NOMO-1 treated with dmso at 0.1 percent for 144 hours (cell line): Measurements from ENCODE around the gene RAPGEF2.
"Not testable (repeated sequence)": the region's sequence is repeated elsewhere in the genome, so short reads cannot be mapped to it uniquely, and the experiment has no call there.

Experiments
- DNase-seq: peaks from one replicate; lab custom pipeline; 2025; ENCODE audit not compliant: unreplicated experiment; lab: John Stamatoyannopoulos, UW

Gene RAPGEF2

GRCh38 chr4:159158083-159158617 is 55.3 kb downstream of the RAPGEF2 start:
- DNase-seq = no peak

GRCh38 chr4:159158985-159159384 is 56.1 kb downstream of the RAPGEF2 start:
- DNase-seq = no peak

GRCh38 chr4:159159611-159160010 is 56.7 kb downstream of the RAPGEF2 start:
- no peak for DNase-seq

GRCh38 chr4:159160242-159160641 is 57.4 kb downstream of the RAPGEF2 start:
- DNase-seq = no peak

GRCh38 chr4:159161436-159161835 is 58.6 kb downstream of the RAPGEF2 start:
- DNase-seq = not testable (repeated sequence)

- DNase-seq = no peak
Observed at GRCh38 chr4:159162576-159162975, 59.7 kb downstream of the RAPGEF2 start.

- DNase-seq = no peak
Observed at GRCh38 chr4:159163521-159163920, 60.6 kb downstream of the RAPGEF2 start.

- no peak for DNase-seq
Observed at GRCh38 chr4:159169404-159170302, 66.8 kb downstream of the RAPGEF2 start.

GRCh38 chr4:159171287-159171686 is 68.4 kb downstream of the RAPGEF2 start:
- DNase-seq = no peak

- no peak for DNase-seq
Observed at GRCh38 chr4:159173886-159174285, 71.0 kb downstream of the RAPGEF2 start.

- DNase-seq = no peak
Observed at GRCh38 chr4:159174645-159175084, 71.8 kb downstream of the RAPGEF2 start.

GRCh38 chr4:159175085-159175988 is 72.5 kb downstream of the RAPGEF2 start:
- DNase-seq = peak; percentile 41

GRCh38 chr4:159175989-159176375 is 73.1 kb downstream of the RAPGEF2 start:
- DNase-seq = no peak

- DNase-seq = no peak
Observed at GRCh38 chr4:159177265-159178150, 74.6 kb downstream of the RAPGEF2 start.

- peak; percentile 35 for DNase-seq
Observed at GRCh38 chr4:159178151-159178546, 75.3 kb downstream of the RAPGEF2 start.

GRCh38 chr4:159178979-159179969 is 76.4 kb downstream of the RAPGEF2 start:
- DNase-seq = no peak

- DNase-seq = not testable (repeated sequence)
Observed at GRCh38 chr4:159183885-159184605, 81.2 kb downstream of the RAPGEF2 start.

GRCh38 chr4:159185591-159186023 is 82.7 kb downstream of the RAPGEF2 start:
- no peak for DNase-seq

- no peak for DNase-seq
Observed at GRCh38 chr4:159188646-159189045, 85.8 kb downstream of the RAPGEF2 start.
